Right lobe of liver (tissue), 4 donors: ENCODE measurements around the gene DOP1A.

ENCODE experiments used
- POLR2A ChIP-seq: fragments of 450-650 bp; IDR thresholded peaks from one replicate; pipeline ENCODE4 v1.6.1; 2017; ENCODE audit warnings: antibody characterized with exemption, mild to moderate bottlenecking
- TF ChIP-seq, protein P1 (sequence below), 4 donors: fragments of 200-600 bp in 3 of 4; fragments of 450-650 bp in 1 of 4; IDR thresholded peaks; one replicate each; pipeline versions ENCODE4 v1.5.1 to v1.8.0; 2016 to 2022; ENCODE audit warnings: antibody characterized with exemption in 4 of 4, mild to moderate bottlenecking in 2 of 4
- donor health status: DM: no; HTN: no; CAD: no.
- donor health status: DM: no; HTN: no; CAD: no.
- donor health status: DM: no; HTN: yes; CAD: no.

GRCh38 chr6:83169511-83169910 lies 102.0 kb downstream of the DOP1A start:
- TF ChIP-seq, protein P1, sequence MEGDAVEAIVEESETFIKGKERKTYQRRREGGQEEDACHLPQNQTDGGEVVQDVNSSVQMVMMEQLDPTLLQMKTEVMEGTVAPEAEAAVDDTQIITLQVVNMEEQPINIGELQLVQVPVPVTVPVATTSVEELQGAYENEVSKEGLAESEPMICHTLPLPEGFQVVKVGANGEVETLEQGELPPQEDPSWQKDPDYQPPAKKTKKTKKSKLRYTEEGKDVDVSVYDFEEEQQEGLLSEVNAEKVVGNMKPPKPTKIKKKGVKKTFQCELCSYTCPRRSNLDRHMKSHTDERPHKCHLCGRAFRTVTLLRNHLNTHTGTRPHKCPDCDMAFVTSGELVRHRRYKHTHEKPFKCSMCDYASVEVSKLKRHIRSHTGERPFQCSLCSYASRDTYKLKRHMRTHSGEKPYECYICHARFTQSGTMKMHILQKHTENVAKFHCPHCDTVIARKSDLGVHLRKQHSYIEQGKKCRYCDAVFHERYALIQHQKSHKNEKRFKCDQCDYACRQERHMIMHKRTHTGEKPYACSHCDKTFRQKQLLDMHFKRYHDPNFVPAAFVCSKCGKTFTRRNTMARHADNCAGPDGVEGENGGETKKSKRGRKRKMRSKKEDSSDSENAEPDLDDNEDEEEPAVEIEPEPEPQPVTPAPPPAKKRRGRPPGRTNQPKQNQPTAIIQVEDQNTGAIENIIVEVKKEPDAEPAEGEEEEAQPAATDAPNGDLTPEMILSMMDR (IDR thresholded peaks at IDR 0.05) = no peak
- TF ChIP-seq POLR2A = no peak
